Pancreas (tissue), 10 donors: Measurements from ENCODE around the gene SOX1. TPM values are rescaled to one million over a fixed set of nuclear protein-coding genes. Genes with fewer than 3 reads are reported as not detected.

Experiments
- ATAC-seq, 4 donors: fragments of 200-7000 bp; cut with Tn5 transposase; one replicate each; pipeline versions ENCODE4 v1.8.0 to v1.9.1; 2020; ENCODE audit warnings: mild to moderate bottlenecking in 4 of 4, moderate library complexity in 4 of 4
- DNase-seq, 6 donors: peaks; one replicate each; pipeline ENCODE4 v3.0.0-alpha.2; 2020
- FAIRE-seq: peaks from 2 replicates; lab custom pipeline; 2012; peaks lifted over from hg19 to GRCh38; lab: Jason Lieb, UNC
- H3K27ac ChIP-seq, 4 donors: fragments of 200-600 bp; sonication (generic); 1 replicate in 3 of 4; 2 replicates in 1 of 4; pipeline versions ENCODE4 v1.5.0 to v1.8.0; 2020
- H3K27me3 ChIP-seq, 4 donors: fragments of 200-600 bp; one replicate each; pipeline ENCODE4 v1.8.0; 2021
- H3K36me3 ChIP-seq, 3 donors: fragments of 200-600 bp; sonication (generic) in 1 of 3; one replicate each; pipeline versions ENCODE4 v1.5.0 to v1.8.0; 2020 to 2021
- H3K4me1 ChIP-seq, 3 donors: fragments of 200-600 bp; one replicate each; pipeline ENCODE4 v1.8.0; 2021
- H3K4me3 ChIP-seq, 4 donors: fragments of 200-600 bp; sonication (generic) in 2 of 4; one replicate each; pipeline versions ENCODE4 v1.5.0 to v1.8.0; 2020 to 2021
- H3K9me3 ChIP-seq, 4 donors: fragments of 200-600 bp; one replicate each; pipeline ENCODE4 v1.8.0; 2021
- WGBS, 2 donors: extraction: QIAGEN DNeasy Blood & Tissue Kit; methylation state at CpG; one replicate each; pipeline ENCODE4 v1.1.7; 2013; 5-methylcytosine and 5-hydroxymethylcytosine counted together
- intact Hi-C, 3 donors: fragments of 100-400 bp; cut with DNase I; formaldehyde crosslinking; loops; one replicate each; pipeline versions ENCODE4 v1.11.1 to v1.14.2; 2022
- polyA plus RNA-seq, 2 donors: library from polyadenylated mRNA; stranded (reverse); fragments of 200-250 nt; gene quantifications; one replicate each; pipeline ENCODE4 v1.2.3, GENCODE V29; 2013
- total RNA-seq, 6 donors: library from RNA; stranded (reverse); fragmentation: NEBNext Ultra II Directional in 4 of 6; extraction: Animal tissue kit (Norgen Biotek cat#: 25700) in 4 of 6; gene quantifications; one replicate each; pipeline versions ENCODE4 v1.2.1 to v1.2.4, GENCODE V29; 2021 to 2023
- TF ChIP-seq, protein P1 (sequence below), 4 donors: fragments of 200-600 bp; sonication (generic) in 3 of 4; IDR thresholded peaks; one replicate each; pipeline versions ENCODE4 v1.5.0 to v1.8.0; 2021; ENCODE audit warnings: antibody characterized with exemption in 4 of 4
- donor health status: healthy with polysubstance abuse.
- donor health status: DM: no; HTN: no; CAD: no; lungs with moderate emphysema.
- donor health status: DM: no; HTN: no; CAD: no.
- donor health status: control.
- donor health status: control.
- donor health status: Bipolar disorder and iron deficiency.
- donor health status: DM: yes; HTN: yes; CAD: no.
- donor health status: DM: no; HTN: no; CAD: no.
- donor health status: DM: no; HTN: no; CAD: no.
- donor health status: DM: yes; HTN: yes; CAD: no.

SOX1 gene
- total and polyA plus RNA-seq, 8 donors = not detected

DNA sequence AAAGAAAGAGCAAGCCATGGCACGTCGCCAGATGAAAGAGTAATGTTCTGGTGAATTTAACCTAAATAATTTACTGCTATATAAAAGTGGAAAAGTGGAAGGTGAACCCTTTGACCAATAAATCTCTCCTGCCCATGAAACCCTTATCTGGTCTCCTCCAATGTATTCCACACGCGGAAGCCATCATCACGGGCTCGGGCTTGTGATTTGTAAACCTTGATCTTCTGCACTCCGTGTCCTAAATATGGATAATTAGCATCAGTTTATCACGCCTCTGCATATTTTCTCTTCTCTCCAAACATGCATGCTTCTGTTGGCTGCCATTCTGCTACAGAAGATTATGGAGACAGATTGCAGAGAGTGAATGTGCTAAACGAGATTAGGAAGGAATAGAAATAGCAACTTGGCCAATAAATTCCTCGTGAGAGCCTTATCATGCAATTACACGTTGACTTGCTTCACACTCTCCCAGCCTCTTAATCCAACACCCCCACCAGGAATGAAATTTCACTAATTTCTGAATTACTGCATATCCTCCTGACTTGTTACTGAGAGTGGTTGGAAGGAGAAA lies 34.5 kb downstream of the SOX1 start:
- WGBS, 2 donors = 35 to 46% methylated on average over 11 of the region's 11 CpGs
- Histone ChIP-seq H3K27ac (no peak overlapping the region), H3K36me3 (no peaks in the 10 kb centered on the region), H3K9me3 (no peaks in the 10 kb centered on the region), H3K27me3 (peaks cover 0 to 44% (median 5%) of the 10 kb centered on the region in 4 donors), H3K4me1 (no peaks in the 10 kb centered on the region), H3K4me3 (no peak overlapping the region)
- FAIRE-seq (no peak), ATAC-seq (no peak), DNase-seq (no peak)
- intact Hi-C loops = no loop called here
- TF ChIP-seq, protein P1, sequence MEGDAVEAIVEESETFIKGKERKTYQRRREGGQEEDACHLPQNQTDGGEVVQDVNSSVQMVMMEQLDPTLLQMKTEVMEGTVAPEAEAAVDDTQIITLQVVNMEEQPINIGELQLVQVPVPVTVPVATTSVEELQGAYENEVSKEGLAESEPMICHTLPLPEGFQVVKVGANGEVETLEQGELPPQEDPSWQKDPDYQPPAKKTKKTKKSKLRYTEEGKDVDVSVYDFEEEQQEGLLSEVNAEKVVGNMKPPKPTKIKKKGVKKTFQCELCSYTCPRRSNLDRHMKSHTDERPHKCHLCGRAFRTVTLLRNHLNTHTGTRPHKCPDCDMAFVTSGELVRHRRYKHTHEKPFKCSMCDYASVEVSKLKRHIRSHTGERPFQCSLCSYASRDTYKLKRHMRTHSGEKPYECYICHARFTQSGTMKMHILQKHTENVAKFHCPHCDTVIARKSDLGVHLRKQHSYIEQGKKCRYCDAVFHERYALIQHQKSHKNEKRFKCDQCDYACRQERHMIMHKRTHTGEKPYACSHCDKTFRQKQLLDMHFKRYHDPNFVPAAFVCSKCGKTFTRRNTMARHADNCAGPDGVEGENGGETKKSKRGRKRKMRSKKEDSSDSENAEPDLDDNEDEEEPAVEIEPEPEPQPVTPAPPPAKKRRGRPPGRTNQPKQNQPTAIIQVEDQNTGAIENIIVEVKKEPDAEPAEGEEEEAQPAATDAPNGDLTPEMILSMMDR (IDR thresholded peaks at IDR 0.05) = no peak

DNA sequence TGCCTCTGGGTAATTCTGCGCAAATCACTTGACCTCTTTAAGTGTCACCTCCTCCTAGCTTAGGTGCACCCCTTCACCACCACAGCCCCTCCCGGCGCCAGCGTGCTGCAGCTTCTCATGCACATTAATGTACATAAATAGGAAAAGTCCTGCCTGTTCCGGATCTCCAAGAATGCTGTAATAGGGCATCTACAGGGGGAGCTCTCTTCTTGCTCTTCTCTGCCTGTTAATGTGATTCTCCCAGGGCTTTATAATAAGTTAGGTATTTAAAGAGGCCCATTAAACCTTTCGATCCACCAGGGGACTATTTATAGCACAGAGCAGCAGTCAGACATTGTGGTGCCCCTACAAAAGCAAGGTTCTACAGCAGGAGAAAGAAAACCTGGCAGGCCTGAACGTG lies 35.3 kb downstream of the SOX1 start:
- ATAC-seq (no peak), FAIRE-seq (no peak), DNase-seq (no peak)
- Histone ChIP-seq H3K4me3 (no peak overlapping the region), H3K27ac (no peak overlapping the region), H3K9me3 (no peaks in the 10 kb centered on the region), H3K36me3 (no peaks in the 10 kb centered on the region), H3K4me1 (no peaks in the 10 kb centered on the region), H3K27me3 (peaks cover 0 to 52% (median 5%) of the 10 kb centered on the region in 4 donors)
- 8 to 17% methylated on average over 7 of the region's 7 CpGs for WGBS, 2 donors
- TF ChIP-seq, protein P1 (IDR thresholded peaks at IDR 0.05) = no peak
- intact Hi-C loops = no loop called here

DNA sequence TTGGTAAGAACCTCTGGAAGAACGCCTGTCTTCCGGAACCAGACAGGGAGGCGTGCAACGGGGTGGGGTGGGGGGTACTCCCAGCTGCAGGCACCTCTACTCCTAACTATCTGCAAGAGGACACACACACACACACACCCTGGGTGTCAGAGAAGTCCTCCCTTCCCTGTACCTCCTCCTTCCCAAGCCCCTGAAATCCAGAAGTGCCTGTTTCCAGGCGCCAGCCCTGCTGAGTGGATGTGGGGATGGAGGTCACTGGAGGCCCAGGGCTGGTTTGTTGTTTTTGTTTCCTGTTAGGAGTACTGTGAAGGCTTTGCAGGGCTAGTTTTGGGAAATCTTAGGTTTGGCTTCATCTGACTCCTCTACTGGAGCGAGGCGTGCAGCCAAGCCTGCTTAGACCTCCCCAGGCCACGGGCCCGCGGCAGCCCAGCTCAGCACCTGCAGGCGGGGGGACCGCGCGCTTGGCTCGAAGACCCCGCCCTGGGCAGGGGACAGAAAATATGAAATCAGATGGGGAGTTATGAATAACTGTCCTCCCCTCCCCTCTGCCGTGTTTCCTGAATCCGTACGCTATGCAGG lies 36.4 kb downstream of the SOX1 start:
- no peaks in the 10 kb centered on the region for H3K9me3 ChIP-seq
- H3K27ac ChIP-seq = no peak overlapping the region
- H3K4me1 ChIP-seq = no peaks in the 10 kb centered on the region
- H3K27me3 ChIP-seq = peaks cover 0 to 57% (median 7%) of the 10 kb centered on the region in 4 donors
- H3K36me3 ChIP-seq = no peaks in the 10 kb centered on the region
- ATAC-seq (no peak), DNase-seq (no peak), FAIRE-seq (no peak)
- intact Hi-C loops = no loop called here
- WGBS, 2 donors = 16 to 26% methylated on average over 17 to 19 of the region's 19 CpGs
- no peak overlapping the region for H3K4me3 ChIP-seq
- TF ChIP-seq, protein P1 (IDR thresholded peaks at IDR 0.05) = no peak

DNA sequence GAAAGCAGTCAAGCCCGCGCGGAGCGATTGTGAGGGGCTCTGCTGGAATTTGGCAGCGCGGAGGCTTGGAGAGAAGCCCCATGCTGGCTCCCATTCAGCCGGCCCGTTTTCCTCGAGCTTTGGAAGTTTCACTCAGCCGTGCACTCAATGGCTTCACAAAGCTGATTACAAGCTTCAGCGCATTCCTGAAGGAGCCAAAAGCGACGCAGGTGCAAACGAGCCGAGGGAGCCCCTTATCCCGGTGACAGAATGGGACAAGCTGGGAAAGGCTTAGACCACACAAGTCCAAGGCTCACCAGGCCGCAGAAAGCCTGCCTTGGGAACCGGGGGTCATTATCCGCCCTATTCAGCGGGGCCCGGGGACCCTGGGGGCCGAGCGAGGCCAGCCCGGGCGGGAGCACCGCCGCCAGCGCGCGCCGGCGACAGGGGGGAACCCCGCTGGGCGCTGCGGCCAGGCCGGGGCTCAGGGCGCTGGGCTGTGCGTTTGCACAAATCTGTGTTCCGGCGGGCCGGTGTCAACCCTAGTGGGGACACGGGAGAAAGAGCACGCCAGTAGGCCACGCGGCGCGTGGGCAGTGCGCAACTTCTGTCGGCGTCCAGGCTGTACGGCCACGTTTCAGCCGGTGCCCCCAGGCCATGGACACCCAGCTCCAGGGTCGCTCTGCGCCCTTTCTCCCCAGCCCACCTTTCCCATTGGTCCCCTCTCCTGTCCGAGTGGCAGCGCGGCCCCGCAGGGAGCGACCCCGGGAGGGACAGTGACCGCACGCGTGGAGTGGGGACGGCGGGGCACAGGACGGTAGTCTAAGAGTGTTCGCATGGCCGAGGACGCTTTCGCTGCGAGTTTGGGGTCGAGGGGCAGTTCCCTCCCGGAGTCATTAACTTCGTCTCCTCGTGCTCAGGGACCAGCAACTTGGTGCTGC lies 37.3 kb downstream of the SOX1 start:
- TF ChIP-seq, protein P1 (IDR thresholded peaks at IDR 0.05) = no peak
- intact Hi-C loops = no loop called here
- no peak for ATAC-seq
- Histone ChIP-seq H3K4me1 (no peaks in the 10 kb centered on the region), H3K36me3 (no peaks in the 10 kb centered on the region), H3K27me3 (peaks cover 0 to 52% (median 7%) of the 10 kb centered on the region in 4 donors), H3K4me3 (no peak overlapping the region), H3K9me3 (no peaks in the 10 kb centered on the region), H3K27ac (no peak overlapping the region)
- DNase-seq = peak in 1 of 6 donors; percentile 43
- WGBS, 2 donors = 2% methylated on average over 71 to 76 of the region's 76 CpGs
- no peak for FAIRE-seq
